Upper lobe of right lung (tissue), 1 donor: ENCODE measurements around the gene C14orf132. TPM values are rescaled to one million over a fixed set of nuclear protein-coding genes. Genes with fewer than 3 reads are reported as not detected.

ENCODE experiments used
- ATAC-seq: fragments of 200-7000 bp; cut with Tn5 transposase; one replicate; pipeline ENCODE4 v1.9.1; 2020; ENCODE audit warnings: mild to moderate bottlenecking, moderate library complexity
- DNase-seq: peaks from one replicate; pipeline ENCODE4 v3.0.0-alpha.2; 2020
- H3K27ac ChIP-seq: fragments of 200-600 bp; one replicate; pipeline ENCODE4 v1.8.0; 2022
- H3K27me3 ChIP-seq: fragments of 200-600 bp; one replicate; pipeline ENCODE4 v1.8.0; 2022; ENCODE audit warnings: mild to moderate bottlenecking
- H3K36me3 ChIP-seq: fragments of 200-600 bp; one replicate; pipeline ENCODE4 v1.8.0; 2022
- H3K4me1 ChIP-seq: fragments of 200-600 bp; one replicate; pipeline ENCODE4 v1.8.0; 2022
- H3K4me3 ChIP-seq: fragments of 200-600 bp; one replicate; pipeline ENCODE4 v1.8.0; 2022; ENCODE audit warnings: mild to moderate bottlenecking
- H3K9me3 ChIP-seq: fragments of 200-600 bp; one replicate; pipeline ENCODE4 v1.8.0; 2022
- intact Hi-C: fragments of 100-400 bp; cut with DNase I; formaldehyde crosslinking; loops from one replicate; pipeline ENCODE4 v1.11.0; 2022
- total RNA-seq: library from RNA; stranded (reverse); fragmentation: NEBNext Ultra II Directional; extraction: Animal tissue kit (Norgen Biotek cat#: 25700); gene quantifications from one replicate; pipeline ENCODE4 v1.2.1, GENCODE V29; 2021
- TF ChIP-seq, protein P1 (sequence below): fragments of 200-600 bp; IDR thresholded peaks from one replicate; pipeline ENCODE4 v1.8.0; 2022; ENCODE audit warnings: antibody characterized with exemption
- donor health status: DM: no; HTN: yes; CAD: no; lungs with severe emphysema.

Gene C14orf132
- total RNA-seq, 1 donor from 2014 or later, result 63.1 TPM

DNA sequence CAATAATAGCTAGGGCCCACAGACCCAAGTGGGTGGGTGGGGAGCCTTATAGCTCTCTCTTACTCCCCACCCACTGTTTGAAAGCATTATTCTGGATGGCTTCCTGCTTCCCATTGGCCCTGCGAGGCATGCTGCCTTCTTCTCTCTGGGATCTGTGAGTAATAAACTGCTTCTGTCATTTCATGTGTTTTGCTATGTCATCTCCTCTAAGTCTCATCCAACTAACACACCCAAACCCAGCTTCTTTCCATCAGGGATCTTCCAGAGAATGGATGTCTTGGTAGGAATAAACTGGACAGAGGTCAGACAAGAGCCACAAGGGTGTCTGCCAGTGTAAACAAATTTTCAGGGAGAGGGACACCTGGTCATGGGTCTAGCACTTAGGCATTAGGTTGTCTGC lies 99.1 kb downstream of the C14orf132 start:
- Histone ChIP-seq H3K36me3 (no peaks in the 10 kb centered on the region), H3K4me3 (no peak overlapping the region), H3K4me1 (no peaks in the 10 kb centered on the region), H3K27ac (no peak overlapping the region), H3K9me3 (no peaks in the 10 kb centered on the region), H3K27me3 (no peaks in the 10 kb centered on the region)
- DNase-seq, result no peak
- intact Hi-C loops, result no loop called here
- TF ChIP-seq, protein P1, sequence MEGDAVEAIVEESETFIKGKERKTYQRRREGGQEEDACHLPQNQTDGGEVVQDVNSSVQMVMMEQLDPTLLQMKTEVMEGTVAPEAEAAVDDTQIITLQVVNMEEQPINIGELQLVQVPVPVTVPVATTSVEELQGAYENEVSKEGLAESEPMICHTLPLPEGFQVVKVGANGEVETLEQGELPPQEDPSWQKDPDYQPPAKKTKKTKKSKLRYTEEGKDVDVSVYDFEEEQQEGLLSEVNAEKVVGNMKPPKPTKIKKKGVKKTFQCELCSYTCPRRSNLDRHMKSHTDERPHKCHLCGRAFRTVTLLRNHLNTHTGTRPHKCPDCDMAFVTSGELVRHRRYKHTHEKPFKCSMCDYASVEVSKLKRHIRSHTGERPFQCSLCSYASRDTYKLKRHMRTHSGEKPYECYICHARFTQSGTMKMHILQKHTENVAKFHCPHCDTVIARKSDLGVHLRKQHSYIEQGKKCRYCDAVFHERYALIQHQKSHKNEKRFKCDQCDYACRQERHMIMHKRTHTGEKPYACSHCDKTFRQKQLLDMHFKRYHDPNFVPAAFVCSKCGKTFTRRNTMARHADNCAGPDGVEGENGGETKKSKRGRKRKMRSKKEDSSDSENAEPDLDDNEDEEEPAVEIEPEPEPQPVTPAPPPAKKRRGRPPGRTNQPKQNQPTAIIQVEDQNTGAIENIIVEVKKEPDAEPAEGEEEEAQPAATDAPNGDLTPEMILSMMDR, result no peak
- ATAC-seq, result no peak

DNA sequence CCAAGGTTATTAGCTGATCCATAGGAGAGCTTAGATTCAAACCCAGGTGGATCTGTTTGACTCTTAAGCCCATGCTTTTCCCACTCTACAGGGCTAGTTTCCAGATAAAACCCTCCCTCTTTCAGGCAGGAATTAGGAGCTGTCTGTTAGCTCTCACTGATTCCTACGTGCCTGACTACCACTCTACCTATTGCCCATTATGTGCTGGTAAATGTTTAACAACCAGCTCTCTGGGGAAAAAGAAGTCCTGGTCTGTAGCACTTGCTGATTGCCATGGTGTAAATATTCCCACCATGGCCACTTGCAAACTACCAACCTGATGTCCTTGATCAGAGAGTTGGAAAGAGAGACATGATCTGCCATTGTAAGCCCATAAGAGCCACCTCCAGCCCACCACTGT lies 100.0 kb downstream of the C14orf132 start:
- intact Hi-C loops, result no loop called here
- TF ChIP-seq, protein P1, result no peak

DNA sequence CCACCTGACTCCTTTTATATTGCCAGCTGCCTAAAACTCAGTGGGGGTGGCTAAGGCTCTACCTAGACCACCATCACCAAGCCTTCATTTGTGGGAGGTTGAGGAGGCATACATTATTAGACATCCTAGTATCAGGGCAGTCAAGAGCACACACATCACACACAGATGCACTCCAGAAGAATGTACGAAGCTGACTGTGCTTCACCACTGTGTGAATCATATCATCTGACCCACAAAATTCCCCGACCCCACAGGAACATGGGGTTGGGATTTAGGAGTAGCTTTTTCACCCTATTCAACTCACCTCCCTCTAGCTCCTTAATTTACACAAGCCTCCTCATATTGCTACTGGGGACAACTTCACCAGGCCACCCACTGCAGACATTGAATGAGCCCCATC lies 100.7 kb downstream of the C14orf132 start:
- no peak overlapping the region for H3K4me3 ChIP-seq
- H3K9me3 ChIP-seq, result no peaks in the 10 kb centered on the region
- H3K4me1 ChIP-seq, result no peaks in the 10 kb centered on the region
- TF ChIP-seq, protein P1, result no peak
- DNase-seq, result no peak
- intact Hi-C loops, result no loop called here
- no peak overlapping the region for H3K27ac ChIP-seq
- no peaks in the 10 kb centered on the region for H3K27me3 ChIP-seq
- ATAC-seq, result no peak
- no peaks in the 10 kb centered on the region for H3K36me3 ChIP-seq

More for the DNA sequence above, 100.0 kb downstream of the C14orf132 start:
- Histone ChIP-seq H3K9me3 (no peaks in the 10 kb centered on the region), H3K36me3 (no peaks in the 10 kb centered on the region), H3K4me3 (no peak overlapping the region), H3K4me1 (no peaks in the 10 kb centered on the region), H3K27me3 (no peaks in the 10 kb centered on the region), H3K27ac (no peak overlapping the region)
- no peak for DNase-seq
- ATAC-seq, result no peak

GRCh38 chr14:96140952-96141351 lies 101.8 kb downstream of the C14orf132 start:
- TF ChIP-seq, protein P1, result no peak
- Histone ChIP-seq H3K36me3 (no peaks in the 10 kb centered on the region), H3K27ac (no peak overlapping the region), H3K4me3 (no peak overlapping the region), H3K9me3 (no peaks in the 10 kb centered on the region), H3K27me3 (no peaks in the 10 kb centered on the region), H3K4me1 (no peaks in the 10 kb centered on the region)
- intact Hi-C loops, result no loop called here
- ATAC-seq (no peak), DNase-seq (no peak)

Other genes starting within 250 kb of the C14orf132 start
- not detected for gene TUNAR, start 162.5 kb upstream of the C14orf132 start, total RNA-seq
- 1.5 TPM for gene BDKRB2, start 165.5 kb downstream of the C14orf132 start, total RNA-seq
- not detected for gene BDKRB1, start 216.8 kb downstream of the C14orf132 start, total RNA-seq